HepG2 (cell line): ENCODE results near the gene LAMC3.

Source experiments
- BHLHE40 ChIP-seq: IDR thresholded peaks from 2 replicates; pipeline ENCODE4 v1.6.1; 2011; ENCODE audit warnings: low read length, improper control_type of control experiment
- CTCF ChIP-seq: sonication (generic); formaldehyde crosslinking; IDR thresholded peaks from 2 replicates; pipeline ENCODE4 v1.5.0; 2020; ENCODE audit warnings: mild to moderate bottlenecking, missing genetic modification reagents, moderate library complexity
- EP300 ChIP-seq, 3 experiments: sonication (generic) in 1 of 3; formaldehyde crosslinking in 1 of 3; IDR thresholded peaks; 2 replicates each; pipeline versions ENCODE4 v1.5.1 to v1.6.1; 2011 to 2020; ENCODE audit warnings: low read depth in 2 of 3, low read length in 2 of 3, borderline replicate concordance in 1 of 3, improper control_type of control experiment in 1 of 3, mild to moderate bottlenecking in 1 of 3, missing genetic modification reagents in 1 of 3, moderate library complexity in 1 of 3
- FOXK1 ChIP-seq: sonication (generic); formaldehyde crosslinking; IDR thresholded peaks from 2 replicates; pipeline ENCODE4 v1.4.0; 2020; ENCODE audit warnings: low read depth, missing genetic modification reagents, borderline replicate concordance
- HNF4A ChIP-seq: sonication (generic); formaldehyde crosslinking; IDR thresholded peaks from 2 replicates; pipeline ENCODE4 v1.4.0; 2020; ENCODE audit warnings: missing genetic modification reagents
- KDM3A ChIP-seq: IDR thresholded peaks from 2 replicates; pipeline ENCODE4 v1.6.1; 2018; ENCODE audit warnings: low read depth, missing compliant biosample characterization
- STAG1 ChIP-seq: sonication (generic); formaldehyde crosslinking; IDR thresholded peaks from 2 replicates; pipeline ENCODE4 v1.4.0; 2020; ENCODE audit warnings: missing genetic modification reagents

- TF ChIP-seq EP300 (IDR thresholded peaks at IDR 0.05; ENCODE audit: low read depth in 2 of 2, low read length in 2 of 2) (no peak), EP300 (CRISPR knock-in tag; IDR thresholded peaks at IDR 0.05; ENCODE audit: borderline replicate concordance) (no peak), FOXK1 (CRISPR knock-in tag) (no peak), HNF4A (CRISPR knock-in tag) (no peak), STAG1 (no peak), CTCF (no peak), BHLHE40 (no peak), KDM3A (CRISPR knock-in tag) (no peak)
These were observed 22.1 kb downstream of the LAMC3 start for GRCh38 chr9:131031005-131031641.
